Measurements from ENCODE around the gene STXBP2. TPM values are rescaled to one million over a fixed set of nuclear protein-coding genes. Genes with fewer than 3 reads are reported as not detected.

STXBP2 gene
- total RNA-seq, 3 donors from 2014 or later, result 114 to 209 (median 183) TPM

DNA sequence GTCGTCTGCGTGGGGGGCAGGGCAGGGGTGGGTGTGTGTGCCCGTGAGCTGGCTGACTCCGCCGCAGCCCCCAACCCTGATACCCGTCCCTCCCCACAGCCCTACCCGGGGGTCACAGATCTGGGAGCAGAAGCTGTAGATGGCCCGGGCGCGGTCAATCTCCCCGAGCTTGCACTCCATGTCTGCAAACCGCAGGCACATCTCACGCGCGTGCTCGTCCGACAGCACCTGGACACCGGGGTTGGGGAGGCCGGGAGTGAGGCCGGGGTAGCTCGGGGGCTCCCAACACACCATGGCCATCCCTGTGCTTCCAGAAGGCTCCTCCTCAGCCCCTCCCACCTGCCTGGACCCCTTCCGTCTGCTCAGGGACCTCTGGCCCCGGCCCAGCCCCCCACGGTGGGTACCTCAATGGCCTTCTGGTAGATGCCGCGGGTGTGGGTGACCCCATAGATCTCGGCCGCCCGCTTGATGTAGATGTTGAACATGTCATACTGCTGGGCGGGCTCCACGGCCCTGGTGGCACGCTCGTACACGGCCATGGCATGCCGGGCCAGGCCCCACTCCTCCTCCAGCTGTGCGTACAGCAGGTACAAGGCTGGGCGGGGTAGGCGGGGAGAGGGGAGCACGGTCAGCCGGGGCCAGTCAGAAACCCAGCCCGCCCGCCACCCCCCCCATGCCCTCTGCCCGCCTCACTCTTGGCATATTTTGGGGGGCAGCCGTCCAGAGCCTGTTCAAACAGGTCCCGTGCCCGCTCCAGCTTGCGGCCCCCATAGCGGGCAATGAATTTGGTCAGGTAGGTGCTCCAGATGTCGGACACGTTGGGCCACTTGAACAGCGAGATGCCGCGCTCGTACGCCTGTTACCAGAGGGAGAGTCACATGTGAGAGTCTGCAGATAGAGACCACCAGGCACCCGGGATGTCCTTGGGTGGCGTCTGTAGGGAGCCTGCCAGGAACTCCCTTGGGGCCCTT lies 16.2 kb upstream of the STXBP2 start:
- DNase-seq (peak in 1 of 3 donors; percentile 56), ATAC-seq (no peak)
- intact Hi-C loops (cut with DNase I, micrococcal nuclease), result no loop called here
- Histone ChIP-seq H3K9me3 (no peaks in the 10 kb centered on the region), H3K4me1 (ENCODE audit: low read depth) (peaks cover 26% of the 10 kb centered on the region), H3K4me3 (no peak overlapping the region), H3K36me3 (ENCODE audit: low read depth) (peaks cover 4% of the 10 kb centered on the region)
- no peak for TF ChIP-seq CTCF (IDR thresholded peaks at IDR 0.05)

- no peak for ATAC-seq
- DNase-seq, result no peak
- no peak for TF ChIP-seq CTCF (IDR thresholded peaks at IDR 0.05)
- Histone ChIP-seq H3K9me3 (no peaks in the 10 kb centered on the region), H3K4me3 (no peak overlapping the region), H3K36me3 (ENCODE audit: low read depth) (peaks cover 4% of the 10 kb centered on the region), H3K4me1 (ENCODE audit: low read depth) (peaks cover 30% of the 10 kb centered on the region)
- intact Hi-C loops (cut with DNase I, micrococcal nuclease), result no loop called here
Measured at GRCh38 chr19:7622933-7623685, 13.8 kb upstream of the STXBP2 start.

GRCh38 chr19:7623725-7624603 lies 12.9 kb upstream of the STXBP2 start:
- intact Hi-C loops (cut with DNase I, micrococcal nuclease), result no loop called here
- Histone ChIP-seq H3K9me3 (no peaks in the 10 kb centered on the region), H3K4me3 (no peak overlapping the region), H3K36me3 (ENCODE audit: low read depth) (peaks cover 4% of the 10 kb centered on the region), H3K4me1 (ENCODE audit: low read depth) (peaks cover 28% of the 10 kb centered on the region)
- no peak for ATAC-seq
- no peak for TF ChIP-seq CTCF (IDR thresholded peaks at IDR 0.05)
- peak in 1 of 3 donors; percentile 47 for DNase-seq

- no peak overlapping the region for H3K4me3 ChIP-seq
- peak in 1 of 3 donors; percentile 41 for DNase-seq
- H3K4me1 ChIP-seq (ENCODE audit: low read depth), result peaks cover 19% of the 10 kb centered on the region
- no peak for ATAC-seq
- intact Hi-C loops (cut with DNase I, micrococcal nuclease), result no loop called here
- no peak for TF ChIP-seq CTCF (IDR thresholded peaks at IDR 0.05)
- peaks cover 8% of the 10 kb centered on the region for H3K36me3 ChIP-seq (ENCODE audit: low read depth)
- H3K9me3 ChIP-seq, result no peaks in the 10 kb centered on the region
Measured at GRCh38 chr19:7624810-7625209, 12.1 kb upstream of the STXBP2 start.

DNA sequence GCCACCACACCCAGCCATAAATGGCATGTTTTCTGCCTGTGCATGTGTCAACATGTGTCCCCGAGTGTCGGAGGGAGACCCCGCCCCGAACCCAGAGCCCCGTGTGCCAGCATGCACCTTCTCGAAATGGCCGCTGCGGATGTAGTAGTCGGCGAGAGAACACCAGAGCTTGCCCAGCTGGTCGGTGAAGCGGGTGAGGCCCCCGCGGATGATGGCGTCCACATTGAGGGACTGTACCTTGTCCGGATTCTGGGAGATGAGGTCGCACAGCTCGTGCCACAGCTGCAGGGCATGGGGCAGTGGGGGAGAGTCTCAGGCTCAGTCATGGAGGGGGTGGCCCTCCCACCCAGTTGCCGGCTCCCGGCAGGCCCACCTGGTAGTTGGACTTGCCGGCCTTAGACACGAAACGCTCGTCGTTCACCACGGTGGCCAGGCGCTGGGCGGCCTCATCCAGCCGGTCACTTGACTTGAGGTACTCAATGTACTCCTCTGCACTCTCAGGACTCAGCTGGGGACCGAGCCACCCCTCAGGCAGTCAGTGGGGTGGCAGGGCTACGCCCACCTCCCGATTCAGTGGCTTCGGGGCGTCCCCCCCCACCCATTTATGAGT lies 11.0 kb upstream of the STXBP2 start:
- no peak for TF ChIP-seq CTCF (IDR thresholded peaks at IDR 0.05)

More for the DNA sequence above, 11.0 kb upstream of the STXBP2 start:
- Histone ChIP-seq H3K9me3 (no peaks in the 10 kb centered on the region), H3K4me3 (no peak overlapping the region), H3K36me3 (ENCODE audit: low read depth) (peaks cover 8% of the 10 kb centered on the region), H3K4me1 (ENCODE audit: low read depth) (peaks cover 22% of the 10 kb centered on the region)
- ATAC-seq, result no peak
- intact Hi-C loops (cut with DNase I, micrococcal nuclease), result no loop called here
- peak in 1 of 3 donors; percentile 44 for DNase-seq

Data from mucosa of descending colon (tissue), 3 donors.